ENCODE measurements around the gene AFG1L. TPM values are rescaled to one million over a fixed set of nuclear protein-coding genes. Genes with fewer than 3 reads are reported as not detected.
A peak's percentile ranks its signal among the peaks of the same experiment; 100 is the strongest.

Gene AFG1L
- total and polyA plus RNA-seq, 4 donors, result 2.7 to 2.8 (median 2.7) TPM

GRCh38 chr6:108565893-108566292 is 271.0 kb downstream of the AFG1L start (continued):
- TF ChIP-seq REST (IDR thresholded peaks at IDR 0.05), result peak; percentile 49
- TF ChIP-seq YY1 (IDR thresholded peaks at IDR 0.05), result peak; percentile 76
- peak; percentile 99 for TF ChIP-seq NR2F2 (IDR thresholded peaks at IDR 0.05)
- peak; percentile 68 to 73 for TF ChIP-seq EGR1 (IDR thresholded peaks at IDR 0.05; ENCODE audit: low read depth in 2 of 2)

- Histone ChIP-seq H3K4me3 (ENCODE audit: low read depth in 1 of 3, low read length in 3 of 3) (no peak overlapping the region), H3K27me3 (ENCODE audit: control insufficient read depth in 4 of 4, insufficient read depth in 4 of 4, low read length in 3 of 4) (no peaks in the 10 kb centered on the region), H3K36me3 (ENCODE audit: control insufficient read depth in 4 of 4, insufficient read depth in 3 of 4, low read depth in 1 of 4, low read length in 3 of 4) (peaks cover 0 to 22% (median 15%) of the 10 kb centered on the region in 4 donors), H3K4me1 (ENCODE audit: control insufficient read depth in 4 of 4, insufficient read depth in 4 of 4, low read length in 3 of 4) (peaks cover 6 to 51% (median 44%) of the 10 kb centered on the region in 4 donors), H3K27ac (ENCODE audit: low read depth in 1 of 2, low read length in 2 of 2) (peak overlapping the region; percentile 82 to 84), H3K9ac (ENCODE audit: low read depth in 1 of 2, low read length in 2 of 2) (peak overlapping the region; percentile 13 to 60), H3K9me3 (ENCODE audit: control insufficient read depth in 4 of 4, low read length in 3 of 4) (no peaks in the 10 kb centered on the region)
- TF ChIP-seq HNF4G (IDR thresholded peaks at IDR 0.05), result no peak
- TF ChIP-seq NR2F2 (IDR thresholded peaks at IDR 0.05), result no peak
- TF ChIP-seq EGR1 (IDR thresholded peaks at IDR 0.05; ENCODE audit: low read depth in 2 of 2), result no peak
- TF ChIP-seq ATF3 (IDR thresholded peaks at IDR 0.05), result no peak
- no peak for TF ChIP-seq CTCF (IDR thresholded peaks at IDR 0.05; ENCODE audit: low read depth, low read length, missing input control)
- no peak for DNase-seq (ENCODE audit: low spot score)
Measured at GRCh38 chr6:108566406-108566805, 271.6 kb downstream of the AFG1L start.

- no peak overlapping the region for H3K4me3 ChIP-seq (ENCODE audit: low read depth in 1 of 3, low read length in 3 of 3)
- H3K4me1 ChIP-seq (ENCODE audit: control insufficient read depth in 4 of 4, insufficient read depth in 4 of 4, low read length in 3 of 4), result peaks cover 6 to 44% (median 39%) of the 10 kb centered on the region in 4 donors
- TF ChIP-seq HNF4A (conservative IDR thresholded peaks at IDR 0.05) (no peak), MAX (IDR thresholded peaks at IDR 0.05) (no peak), TAF1 (conservative IDR thresholded peaks at IDR 0.05) (no peak), EGR1 (IDR thresholded peaks at IDR 0.05; ENCODE audit: low read depth in 2 of 2) (no peak), SP1 (IDR thresholded peaks at IDR 0.05) (no peak), REST (IDR thresholded peaks at IDR 0.05) (no peak), JUND (IDR thresholded peaks at IDR 0.05) (no peak), RXRA (IDR thresholded peaks at IDR 0.05) (no peak), FOXA1 (IDR thresholded peaks at IDR 0.05) (no peak), NR2F2 (IDR thresholded peaks at IDR 0.05) (no peak), GABPA (IDR thresholded peaks at IDR 0.05 in 1 of 2, conservative IDR thresholded peaks at IDR 0.05 in 1 of 2) (no peak), YY1 (IDR thresholded peaks at IDR 0.05) (no peak), ZBTB33 (IDR thresholded peaks at IDR 0.05) (no peak), ATF3 (IDR thresholded peaks at IDR 0.05) (no peak)
- no peak overlapping the region for H3K27ac ChIP-seq (ENCODE audit: low read depth in 1 of 2, low read length in 2 of 2)
- peaks cover 0 to 28% (median 17%) of the 10 kb centered on the region in 4 donors for H3K36me3 ChIP-seq (ENCODE audit: control insufficient read depth in 4 of 4, insufficient read depth in 3 of 4, low read depth in 1 of 4, low read length in 3 of 4)
- no peak overlapping the region for H3K9ac ChIP-seq (ENCODE audit: low read depth in 1 of 2, low read length in 2 of 2)
- no peaks in the 10 kb centered on the region for H3K9me3 ChIP-seq (ENCODE audit: control insufficient read depth in 4 of 4, low read length in 3 of 4)
- WGBS, result 86% methylated on average over 5 of the region's 5 CpGs
- no peaks in the 10 kb centered on the region for H3K27me3 ChIP-seq (ENCODE audit: control insufficient read depth in 4 of 4, insufficient read depth in 4 of 4, low read length in 3 of 4)
- no peak for DNase-seq (ENCODE audit: low spot score)
Measured at GRCh38 chr6:108568101-108568500, 273.2 kb downstream of the AFG1L start.

All from liver (tissue), 9 donors.